Endometrium (tissue), 2 donors: ENCODE measurements around the gene SLC25A14.

Source experiments
- FAIRE-seq: peaks from 2 replicates; lab custom pipeline; 2012; peaks lifted over from hg19 to GRCh38; lab: Jason Lieb, UNC
- donor health status: control.
- donor health status: control.

SLC25A14 gene

GRCh38 chrX:130378024-130378669 lies 38.4 kb downstream of the SLC25A14 start:
- no peak for FAIRE-seq

- no peak for FAIRE-seq
Observed at GRCh38 chrX:130385520-130385919, 45.8 kb downstream of the SLC25A14 start, which contains the start of gene GPR119. Gene GPR119, minus strand, starts transcription at chrX:130385674. Its CDS starts 227 bp downstream, at chrX:130385447.

- FAIRE-seq = no peak
Observed at GRCh38 chrX:130386408-130386808, 46.7 kb downstream of the SLC25A14 start.

- no peak for FAIRE-seq
Observed at GRCh38 chrX:130393451-130394074, 53.8 kb downstream of the SLC25A14 start.

- no peak for FAIRE-seq
Observed at GRCh38 chrX:130395341-130395740, 55.6 kb downstream of the SLC25A14 start.

- FAIRE-seq = no peak
Observed at GRCh38 chrX:130401415-130402207, 61.9 kb downstream of the SLC25A14 start, which contains the start of gene RBMX2. Gene RBMX2, plus strand, starts transcription at chrX:130401987. Its CDS starts 46 bp downstream, at chrX:130402033.

GRCh38 chrX:130402208-130402684 lies 62.5 kb downstream of the SLC25A14 start:
- FAIRE-seq = no peak

- no peak for FAIRE-seq
Observed at GRCh38 chrX:130413415-130413814, 73.7 kb downstream of the SLC25A14 start.

- FAIRE-seq = no peak
Observed at GRCh38 chrX:130414800-130415199, 75.1 kb downstream of the SLC25A14 start.

GRCh38 chrX:130415201-130415600 lies 75.5 kb downstream of the SLC25A14 start:
- no peak for FAIRE-seq

GRCh38 chrX:130416785-130417184 lies 77.1 kb downstream of the SLC25A14 start:
- FAIRE-seq = no peak

GRCh38 chrX:130418066-130418465 lies 78.3 kb downstream of the SLC25A14 start:
- no peak for FAIRE-seq

- no peak for FAIRE-seq
Observed at GRCh38 chrX:130418740-130419139, 79.0 kb downstream of the SLC25A14 start.

- FAIRE-seq = no peak
Observed at GRCh38 chrX:130419263-130419662, 79.5 kb downstream of the SLC25A14 start.
